Measurements from ENCODE around the gene UGGT2.
A peak's percentile ranks its signal among the peaks of the same experiment; 100 is the strongest.
"Not testable (repeated sequence)": the region's sequence is repeated elsewhere in the genome, so short reads cannot be mapped to it uniquely, and the experiment has no call there.

Gene UGGT2

GRCh38 chr13:95896301-95896700 lies 156.9 kb downstream of the UGGT2 start:
- DNase-seq (ENCODE audit: low read depth in 2 of 2) = no peak

GRCh38 chr13:95893861-95894260 lies 159.3 kb downstream of the UGGT2 start:
- no peak for DNase-seq (ENCODE audit: low read depth in 2 of 2)

DNA sequence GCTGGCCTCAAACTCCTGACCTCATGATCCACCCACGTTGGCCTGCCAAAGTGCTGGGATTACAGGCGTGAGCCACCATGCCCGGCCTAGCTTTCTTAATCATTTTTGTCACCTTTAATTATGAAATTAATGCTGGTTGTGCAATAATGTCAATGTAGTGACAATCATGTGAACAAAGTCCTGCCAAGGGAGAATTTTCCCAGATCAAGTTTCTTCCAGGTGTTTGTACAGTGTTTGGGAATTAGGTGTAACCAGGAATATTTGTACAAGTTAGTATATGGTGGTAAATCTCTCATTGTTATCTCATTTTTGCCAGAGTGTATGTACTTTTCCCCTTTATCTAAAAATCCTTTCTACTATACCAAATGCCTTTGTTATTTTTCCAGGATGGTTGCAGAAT lies 171.1 kb downstream of the UGGT2 start:
- no peak for DNase-seq (ENCODE audit: low read depth in 2 of 2)

DNA sequence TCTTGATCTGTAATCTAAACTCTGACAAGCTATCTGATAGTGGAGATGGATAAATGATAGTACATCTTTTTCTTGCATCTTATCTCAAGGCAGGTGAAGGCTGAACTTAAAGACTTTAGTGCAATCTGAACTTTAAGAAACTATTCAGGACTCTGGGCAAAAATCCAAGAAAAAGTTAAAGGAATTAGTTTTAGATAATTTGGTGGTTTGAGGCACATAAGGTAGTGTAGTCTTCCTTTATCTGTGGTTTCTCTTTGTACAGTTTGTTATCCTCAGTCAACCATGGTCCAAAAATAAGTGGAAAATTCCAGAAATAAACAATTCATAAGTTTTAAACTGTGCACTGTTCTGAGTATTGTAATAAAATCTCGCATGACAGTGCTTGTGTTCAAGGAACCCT lies 172.9 kb downstream of the UGGT2 start:
- DNase-seq (ENCODE audit: low read depth in 2 of 2) = no peak

GRCh38 chr13:95874286-95874685 lies 178.9 kb downstream of the UGGT2 start:
- DNase-seq (ENCODE audit: low read depth in 2 of 2) = no peak

GRCh38 chr13:95870421-95870820 lies 182.8 kb downstream of the UGGT2 start:
- DNase-seq (ENCODE audit: low read depth in 2 of 2) = no peak

GRCh38 chr13:95865080-95865615 lies 188.1 kb downstream of the UGGT2 start:
- no peak for DNase-seq (ENCODE audit: low read depth in 2 of 2)

- no peak for DNase-seq (ENCODE audit: low read depth in 2 of 2)
Observed at GRCh38 chr13:95862408-95862807, 190.8 kb downstream of the UGGT2 start.

GRCh38 chr13:95861296-95861695 lies 191.9 kb downstream of the UGGT2 start:
- no peak for DNase-seq (ENCODE audit: low read depth in 2 of 2)

GRCh38 chr13:95858286-95859075 lies 194.7 kb downstream of the UGGT2 start:
- DNase-seq (ENCODE audit: low read depth in 2 of 2) = no peak

- DNase-seq (ENCODE audit: low read depth in 2 of 2) = not testable (repeated sequence)
Observed at GRCh38 chr13:95845656-95846055, 207.5 kb downstream of the UGGT2 start.

GRCh38 chr13:95842898-95843297 lies 210.3 kb downstream of the UGGT2 start:
- no peak for DNase-seq (ENCODE audit: low read depth in 2 of 2)

GRCh38 chr13:95841894-95842293 lies 211.3 kb downstream of the UGGT2 start:
- DNase-seq (ENCODE audit: low read depth in 2 of 2) = no peak

GRCh38 chr13:95834134-95834765 lies 219.0 kb downstream of the UGGT2 start:
- DNase-seq (ENCODE audit: low read depth in 2 of 2) = peak; percentile 15 to 30

DNA sequence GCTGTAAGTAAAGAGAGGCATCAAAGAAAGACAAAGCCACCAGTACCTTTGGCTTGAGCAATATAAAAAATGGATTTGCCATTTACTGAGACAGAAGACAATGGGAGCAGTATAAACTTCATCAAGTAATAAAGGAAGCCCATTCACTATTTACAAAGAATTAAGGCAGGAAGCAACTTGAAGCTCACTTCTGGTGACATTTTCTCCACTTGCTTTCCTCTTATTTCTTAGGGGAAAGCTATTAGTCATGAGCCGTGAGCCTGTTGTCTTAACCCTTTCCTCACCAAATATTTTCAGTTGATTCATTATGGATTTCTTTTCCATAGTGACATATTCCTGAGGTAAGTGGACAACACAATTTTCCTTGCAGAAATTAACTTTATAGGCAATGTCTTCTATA lies 219.5 kb downstream of the UGGT2 start:
- no peak for DNase-seq (ENCODE audit: low read depth in 2 of 2)

DNA sequence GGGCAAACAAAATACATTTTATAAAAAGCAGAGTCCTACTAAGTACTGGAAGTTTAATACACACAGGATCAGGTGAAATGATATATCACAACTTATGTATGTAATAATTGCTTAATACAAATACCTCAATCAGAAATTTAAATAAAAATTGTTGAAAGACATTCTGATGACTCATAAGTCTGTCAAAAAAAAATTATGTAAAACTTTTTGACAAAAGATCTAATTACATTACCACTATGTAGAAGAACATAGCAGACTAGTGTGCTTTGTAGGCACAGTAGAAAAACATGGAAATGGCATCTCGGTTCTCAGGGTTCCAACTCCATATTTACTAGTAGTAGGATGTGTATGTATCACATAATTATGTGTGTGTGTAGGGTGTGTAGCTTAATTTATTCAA lies 220.1 kb downstream of the UGGT2 start:
- DNase-seq (ENCODE audit: low read depth in 2 of 2) = no peak

DNA sequence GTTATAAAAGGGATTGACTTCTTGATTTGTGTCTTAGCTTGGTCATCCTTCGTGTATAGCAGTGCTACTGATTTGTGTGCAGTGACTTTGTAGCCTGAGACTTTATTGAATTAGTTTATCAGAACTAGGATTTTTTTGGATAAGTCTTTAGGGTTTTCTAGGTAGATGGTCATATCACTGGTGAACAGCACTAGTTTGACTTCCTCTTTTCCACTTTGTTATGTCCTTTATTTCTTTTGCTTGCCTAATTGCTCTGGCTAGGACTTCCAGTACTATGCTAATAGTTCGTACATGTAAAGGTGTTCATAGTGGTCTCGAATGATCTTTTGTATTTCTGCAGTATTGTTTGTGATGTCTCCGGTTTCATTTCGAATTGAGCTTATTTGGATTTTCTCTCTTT lies 230.9 kb downstream of the UGGT2 start:
- no peak for DNase-seq (ENCODE audit: low read depth in 2 of 2)

DNA sequence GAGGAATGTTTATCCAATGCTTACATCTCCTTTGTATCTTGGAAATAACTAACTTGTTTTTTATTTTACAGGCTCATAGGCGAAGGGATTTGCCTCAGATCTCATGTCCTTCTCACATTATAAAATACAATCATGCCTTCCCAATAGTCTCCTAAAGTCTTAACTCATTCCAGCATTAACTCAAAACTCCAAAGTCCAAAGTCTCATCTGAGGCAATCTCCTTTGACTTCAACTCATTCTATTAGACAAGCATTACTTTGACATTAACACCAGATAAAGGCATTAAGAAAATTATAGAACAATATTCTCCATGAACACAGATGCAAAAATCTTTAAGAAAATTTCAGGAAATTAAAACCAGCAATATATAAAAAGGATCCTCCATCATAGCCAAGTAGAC lies 238.7 kb downstream of the UGGT2 start:
- no peak for DNase-seq (ENCODE audit: low read depth in 2 of 2)

GRCh38 chr13:95813139-95813538 lies 240.1 kb downstream of the UGGT2 start:
- no peak for DNase-seq (ENCODE audit: low read depth in 2 of 2)

DNA sequence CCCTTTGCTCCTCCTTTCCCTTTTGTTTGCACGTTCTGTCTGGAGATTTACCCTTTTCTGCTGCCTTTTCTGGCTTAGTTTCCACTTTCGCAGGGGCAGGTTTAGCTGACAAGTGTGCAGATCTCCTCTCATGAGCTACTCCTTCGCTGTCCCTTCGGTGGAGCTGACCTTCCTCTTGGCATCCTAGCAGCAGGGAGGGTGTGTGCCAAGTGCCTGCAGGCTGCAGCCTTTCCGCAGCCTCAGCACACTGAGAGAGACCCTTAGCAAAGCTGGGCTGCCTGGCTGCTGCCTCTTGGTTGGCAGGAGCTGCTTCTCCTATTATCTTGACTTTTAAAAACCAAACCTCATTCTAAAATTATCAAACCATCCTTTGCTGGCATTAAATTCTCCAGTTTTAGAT lies 243.8 kb downstream of the UGGT2 start:
- no peak for DNase-seq (ENCODE audit: low read depth in 2 of 2)

GRCh38 chr13:95805921-95806320 lies 247.3 kb downstream of the UGGT2 start:
- no peak for DNase-seq (ENCODE audit: low read depth in 2 of 2)

DNA sequence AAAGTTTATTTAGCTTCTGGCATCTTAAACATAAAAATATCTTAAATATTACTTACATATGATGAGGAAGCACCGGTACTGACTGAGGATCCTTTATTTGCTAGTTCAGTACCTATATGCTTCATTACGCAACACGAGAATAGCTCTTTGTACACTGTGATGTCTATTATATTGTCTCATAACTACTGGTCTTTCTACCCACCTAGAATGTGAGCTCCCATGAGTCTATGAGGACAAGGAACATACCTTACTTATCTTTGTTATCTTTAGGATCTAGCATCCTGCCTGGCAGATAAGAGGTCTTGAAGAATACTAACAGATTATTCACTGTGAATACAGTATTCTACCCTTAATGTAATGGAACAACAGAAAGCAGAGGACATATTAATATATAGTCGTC lies 251.4 kb downstream of the UGGT2 start:
- DNase-seq (ENCODE audit: low read depth in 2 of 2) = no peak

DNA sequence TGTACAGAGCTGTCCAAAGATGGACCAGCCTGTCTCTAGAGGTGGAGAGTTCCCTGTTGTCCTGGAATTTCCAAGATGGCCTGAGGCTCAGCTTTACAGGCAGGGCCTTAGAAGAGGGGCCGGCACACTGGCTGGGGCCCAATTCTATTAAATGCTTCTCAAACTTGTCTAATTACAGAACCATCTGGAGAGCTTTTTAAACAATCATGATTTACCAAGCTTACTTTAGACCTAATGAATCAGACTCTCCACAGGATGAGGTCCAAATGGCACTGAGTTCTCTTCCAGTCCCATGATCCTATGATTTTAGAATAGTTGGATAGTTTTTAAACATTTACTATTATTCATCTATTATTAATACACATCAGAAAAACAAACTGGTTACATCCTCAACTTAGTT lies 252.8 kb downstream of the UGGT2 start:
- DNase-seq (ENCODE audit: low read depth in 2 of 2) = no peak

All from stimulated activated CD4-positive, alpha-beta T cell treated with anti-CD3 and anti-CD28 coated beads, Interleukin-15, amount 100 ng/mL, for 48 hours (primary cell).